ENCODE data around the gene HDLBP.
A peak's percentile ranks its signal among the peaks of the same experiment; 100 is the strongest.
"Not testable (repeated sequence)": the region's sequence is repeated elsewhere in the genome, so short reads cannot be mapped to it uniquely, and the experiment has no call there.

HDLBP gene

DNA sequence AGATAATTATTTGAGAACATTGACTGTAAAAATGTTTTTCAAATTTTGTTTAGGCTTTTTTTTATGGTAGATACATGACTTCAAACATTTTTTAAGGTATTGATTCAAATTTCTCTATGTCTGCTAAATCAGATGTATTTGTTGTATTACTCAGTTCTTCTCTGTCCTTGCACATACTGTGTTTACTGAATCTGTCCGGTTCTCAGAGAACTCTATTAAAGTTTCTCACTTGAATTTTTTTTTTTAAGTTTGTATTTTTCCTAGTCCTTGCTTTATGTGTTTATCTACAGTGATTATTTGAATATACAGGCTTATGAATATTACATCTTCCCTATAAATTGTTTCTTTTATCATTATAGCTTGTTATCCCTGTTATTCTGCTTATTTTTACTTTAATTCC lies 5.6 kb upstream of the HDLBP start:
- H3K9me3 ChIP-seq (ENCODE audit: control insufficient read depth, insufficient read depth, low read length): no peaks in the 10 kb centered on the region
- no peak overlapping the region for H3K9ac ChIP-seq (ENCODE audit: low read depth, low read length)
- peaks cover 5% of the 10 kb centered on the region; the same call in 1 of the 2 replicates for H3K36me3 ChIP-seq (ENCODE audit: insufficient read depth, low read length)
- H3K4me1 ChIP-seq (ENCODE audit: insufficient read depth, low read length): peaks cover 39% of the 10 kb centered on the region

DNA sequence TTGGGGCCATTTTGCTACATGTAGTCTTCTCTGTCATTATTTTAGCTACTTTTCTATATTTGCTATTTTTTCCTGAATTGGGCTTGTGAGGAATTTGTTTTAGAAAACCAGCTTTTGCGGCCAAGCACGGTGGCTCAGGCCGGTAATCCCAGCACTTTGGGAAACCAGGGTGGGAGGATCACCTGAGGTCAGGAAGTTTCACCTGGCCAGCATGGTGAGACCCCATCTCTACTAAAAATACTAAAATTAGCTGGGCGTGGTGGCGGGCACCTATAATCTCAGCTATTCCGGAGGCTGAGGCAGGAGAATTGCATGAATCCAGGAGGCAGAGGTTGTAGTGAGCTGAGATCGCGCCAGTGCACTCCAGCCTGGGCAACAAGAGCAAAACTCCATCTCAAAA lies 4.9 kb upstream of the HDLBP start:
- Histone ChIP-seq H3K9me3 (ENCODE audit: control insufficient read depth, insufficient read depth, low read length) (no peaks in the 10 kb centered on the region), H3K4me1 (ENCODE audit: insufficient read depth, low read length) (peaks cover 39% of the 10 kb centered on the region), H3K9ac (ENCODE audit: low read depth, low read length) (no peak overlapping the region), H3K36me3 (ENCODE audit: insufficient read depth, low read length) (peaks cover 4% of the 10 kb centered on the region; the same call in 1 of the 2 replicates)

DNA sequence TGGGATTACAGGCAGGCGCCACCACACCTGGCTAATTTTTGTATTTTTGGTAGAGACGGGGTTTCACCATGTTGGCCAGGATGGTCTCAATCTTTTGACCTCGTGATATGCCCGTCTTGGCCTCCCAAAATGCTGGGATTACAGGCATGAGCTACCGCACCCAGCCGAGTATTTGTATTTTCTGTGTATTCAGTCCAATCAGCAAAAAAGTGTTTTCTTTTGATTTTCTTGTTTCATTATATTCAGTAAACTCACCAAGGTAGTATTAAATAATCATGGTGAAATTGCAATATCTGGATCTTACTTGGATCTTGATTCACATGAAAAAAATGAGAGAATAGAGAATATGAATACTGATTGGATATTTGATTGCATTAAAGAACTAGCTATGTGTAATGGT lies 3.4 kb upstream of the HDLBP start:
- not testable (repeated sequence) for H3K36me3 ChIP-seq (ENCODE audit: insufficient read depth, low read length); H3K9ac ChIP-seq (ENCODE audit: low read depth, low read length); H3K9me3 ChIP-seq (ENCODE audit: control insufficient read depth, insufficient read depth, low read length)
- H3K4me1 ChIP-seq (ENCODE audit: insufficient read depth, low read length): peaks cover 40% of the 10 kb centered on the region

DNA sequence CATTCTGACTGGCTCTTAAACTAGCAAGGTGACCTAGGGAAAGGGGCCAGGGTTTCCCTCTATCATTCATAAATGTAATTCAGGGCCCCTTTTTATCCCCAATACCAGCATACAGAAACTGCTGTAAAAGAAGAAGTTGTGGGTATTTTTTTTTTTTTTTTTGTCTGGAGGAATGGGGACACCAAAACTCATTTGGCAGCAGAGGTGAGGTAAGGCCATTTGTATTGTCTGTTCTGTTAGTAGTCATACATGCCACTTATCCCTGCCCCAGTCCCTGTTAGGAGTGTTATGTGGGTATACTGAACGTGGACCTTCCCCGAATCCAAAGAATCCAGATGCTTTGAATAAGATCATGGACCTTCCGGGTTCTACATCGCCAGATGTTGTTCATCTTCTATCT lies 1.9 kb upstream of the HDLBP start:
- Histone ChIP-seq H3K9ac (ENCODE audit: low read depth, low read length) (peak overlapping the region; percentile 93), H3K36me3 (ENCODE audit: insufficient read depth, low read length) (no peaks in the 10 kb centered on the region; the same call in 1 of the 2 replicates), H3K4me1 (ENCODE audit: insufficient read depth, low read length) (peaks cover 41% of the 10 kb centered on the region), H3K9me3 (ENCODE audit: control insufficient read depth, insufficient read depth, low read length) (no peaks in the 10 kb centered on the region)

DNA sequence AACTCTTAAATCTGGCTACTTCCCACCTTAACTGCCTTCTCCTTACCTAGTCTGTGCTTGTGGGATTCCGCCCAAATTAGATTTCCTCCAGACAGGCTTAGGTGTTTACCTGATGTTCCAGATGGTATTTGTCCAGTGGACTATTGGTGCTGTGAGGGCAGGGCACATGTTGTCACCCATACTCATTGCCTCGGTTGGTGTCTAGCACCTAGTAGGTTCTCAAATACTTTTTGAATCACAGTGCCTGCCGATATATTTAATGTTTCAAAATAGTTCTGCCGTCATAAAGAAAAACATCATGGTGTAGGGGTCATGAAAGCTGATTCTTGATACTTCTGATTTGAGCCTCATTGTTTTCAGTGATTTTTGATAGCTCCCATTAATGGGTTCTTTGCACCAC lies 1.4 kb upstream of the HDLBP start:
- Histone ChIP-seq H3K9me3 (ENCODE audit: control insufficient read depth, insufficient read depth, low read length) (no peaks in the 10 kb centered on the region), H3K9ac (ENCODE audit: low read depth, low read length) (peak overlapping the region; percentile 93), H3K36me3 (ENCODE audit: insufficient read depth, low read length) (no peaks in the 10 kb centered on the region; the same call in 1 of the 2 replicates), H3K4me1 (ENCODE audit: insufficient read depth, low read length) (peaks cover 42% of the 10 kb centered on the region)

DNA sequence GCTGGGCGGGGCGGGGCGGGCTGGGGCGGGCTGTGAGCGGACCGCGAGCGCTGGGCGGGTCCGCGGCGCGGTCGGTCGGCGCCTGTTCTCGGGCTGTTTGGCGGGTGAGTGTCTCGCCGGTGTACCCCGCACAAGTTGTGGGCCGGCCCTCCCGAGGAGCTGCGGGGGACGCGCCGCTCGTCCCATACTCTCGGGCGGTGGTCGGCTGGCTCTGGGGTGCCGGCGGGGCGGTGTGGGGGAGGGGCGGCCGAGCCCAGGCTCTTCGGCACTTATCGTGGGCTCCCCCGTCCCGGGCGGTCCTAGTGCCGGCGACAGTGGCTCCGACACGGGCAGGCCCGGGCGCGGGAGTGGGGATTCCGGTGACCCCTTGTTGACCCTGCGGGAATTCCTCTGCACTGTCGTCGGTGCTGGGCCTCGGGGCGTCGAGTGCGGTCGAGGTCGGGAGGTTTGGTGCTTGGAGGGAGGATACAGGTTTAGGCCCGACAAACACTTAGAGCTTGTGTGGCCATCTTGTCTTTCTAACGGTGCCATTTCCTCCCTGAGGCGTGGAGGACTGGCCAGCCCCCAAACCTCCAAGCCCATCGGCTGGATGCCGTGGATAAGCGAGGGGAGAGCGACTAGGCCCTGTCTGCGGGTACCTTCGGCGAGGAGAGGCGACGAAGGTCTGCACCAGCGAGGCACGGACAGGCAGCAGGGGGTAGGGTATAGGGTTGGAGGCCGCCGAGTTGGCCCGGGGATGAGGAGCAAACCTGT lies 583 bp upstream of the HDLBP start, which contains the start of gene SEPTIN2:
Gene SEPTIN2, plus strand, starts transcription at position 47 of the 753 bp plus-strand sequence. CDS start 8,308 bp downstream, outside the sequence.
- H3K4me1 ChIP-seq (ENCODE audit: insufficient read depth, low read length): peaks cover 38% of the 10 kb centered on the region
- H3K9ac ChIP-seq (ENCODE audit: low read depth, low read length): peak within 1 kb of the TSS; percentile 100
- no peaks in the 10 kb centered on the region; the same call in 1 of the 2 replicates for H3K36me3 ChIP-seq (ENCODE audit: insufficient read depth, low read length)
- no peaks in the 10 kb centered on the region for H3K9me3 ChIP-seq (ENCODE audit: control insufficient read depth, insufficient read depth, low read length)

DNA sequence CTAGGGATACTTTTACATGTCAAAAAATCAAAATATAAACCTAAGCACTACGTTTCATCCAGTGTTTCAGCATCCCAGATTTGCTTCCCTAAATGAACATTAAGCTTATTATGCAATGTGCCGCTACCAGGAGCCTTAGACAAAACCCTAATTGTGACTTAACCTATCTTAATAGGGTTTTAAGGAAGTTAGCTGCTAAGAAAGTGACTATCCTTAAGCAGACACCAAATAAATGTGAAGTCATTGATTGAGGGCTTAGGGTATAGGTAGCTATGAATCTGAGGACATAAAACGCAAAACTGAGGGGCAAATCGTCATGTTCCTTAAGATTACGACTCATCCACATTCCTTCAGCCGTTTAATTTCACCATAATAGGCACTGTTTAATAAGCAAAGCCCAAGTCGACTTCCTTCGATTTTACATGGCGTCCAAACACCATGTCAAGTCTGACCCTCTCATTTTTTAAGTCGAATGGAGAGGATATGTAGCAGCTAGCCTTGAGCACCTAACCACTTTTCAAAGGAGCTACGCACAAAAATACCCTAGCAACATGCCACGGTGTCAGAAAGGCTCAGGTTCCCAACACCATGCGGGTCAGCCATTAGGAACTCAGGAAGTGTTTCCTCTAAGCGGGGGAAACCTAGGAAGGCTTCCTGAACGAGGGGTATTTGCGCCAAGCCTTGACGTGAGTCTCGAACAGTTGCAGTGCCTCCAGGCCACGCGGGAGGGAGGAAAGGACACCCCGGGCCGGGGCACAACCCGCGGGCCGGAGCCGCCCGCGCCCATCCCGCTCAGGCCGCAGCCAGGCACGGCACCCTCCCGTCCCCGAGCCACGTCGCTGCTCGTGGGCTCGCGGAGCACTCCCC lies 1.0 kb downstream of the HDLBP start:
- Histone ChIP-seq H3K36me3 (ENCODE audit: insufficient read depth, low read length) (no peaks in the 10 kb centered on the region; the same call in 1 of the 2 replicates), H3K9me3 (ENCODE audit: control insufficient read depth, insufficient read depth, low read length) (no peaks in the 10 kb centered on the region), H3K9ac (ENCODE audit: low read depth, low read length) (peak overlapping the region; percentile 100), H3K4me1 (ENCODE audit: insufficient read depth, low read length) (peaks cover 27% of the 10 kb centered on the region)

DNA sequence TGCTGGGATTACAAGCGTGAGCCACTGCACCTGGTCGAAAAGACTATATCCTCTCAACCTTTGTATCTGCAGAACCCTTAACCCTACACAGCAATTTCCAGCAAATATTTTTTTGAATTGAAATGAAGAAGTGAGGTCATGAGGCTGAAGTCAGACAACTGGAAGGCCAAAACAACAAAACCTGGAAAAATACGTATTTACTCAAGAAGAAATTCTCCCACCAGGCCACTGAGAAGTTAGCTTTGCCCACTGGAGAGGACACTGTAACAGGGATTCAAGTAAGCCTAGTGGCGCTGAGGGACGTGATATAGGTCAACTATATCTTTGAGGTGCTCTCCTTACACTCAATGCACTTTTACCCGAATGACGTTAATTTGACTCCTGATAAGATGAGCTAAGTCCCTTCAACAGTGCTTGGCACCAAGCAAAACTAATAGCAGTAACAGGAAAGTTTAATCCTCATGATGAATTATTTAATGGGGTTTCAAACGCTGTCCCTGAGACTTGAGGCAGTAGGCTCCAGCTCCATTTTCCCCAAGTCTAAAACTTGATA lies 1.9 kb downstream of the HDLBP start:
- H3K9me3 ChIP-seq (ENCODE audit: control insufficient read depth, insufficient read depth, low read length): no peaks in the 10 kb centered on the region
- peaks cover 34% of the 10 kb centered on the region for H3K4me1 ChIP-seq (ENCODE audit: insufficient read depth, low read length)
- H3K9ac ChIP-seq (ENCODE audit: low read depth, low read length): peak overlapping the region; percentile 100
- no peaks in the 10 kb centered on the region; the same call in 1 of the 2 replicates for H3K36me3 ChIP-seq (ENCODE audit: insufficient read depth, low read length)

DNA sequence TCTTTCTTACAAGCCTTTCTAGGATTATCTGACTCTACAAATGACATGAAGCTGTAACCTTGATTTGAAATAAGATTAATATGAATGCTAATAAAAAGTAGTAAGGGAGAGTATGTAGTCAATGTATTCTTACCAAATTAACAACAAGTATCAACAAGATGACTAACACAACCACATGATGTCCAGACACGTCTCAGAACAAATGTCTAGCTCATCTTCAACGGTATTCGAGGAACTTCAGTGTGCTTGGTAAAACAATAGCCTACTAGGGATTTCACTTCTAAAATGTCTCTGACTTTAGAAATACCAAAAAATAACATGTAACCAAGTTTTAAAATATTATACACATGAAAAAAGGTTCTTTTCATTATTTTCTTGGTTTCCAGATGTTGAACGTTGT lies 3.4 kb downstream of the HDLBP start:
- Histone ChIP-seq H3K4me1 (ENCODE audit: insufficient read depth, low read length) (peaks cover 24% of the 10 kb centered on the region), H3K9ac (ENCODE audit: low read depth, low read length) (no peak overlapping the region), H3K36me3 (ENCODE audit: insufficient read depth, low read length) (no peaks in the 10 kb centered on the region; the same call in 1 of the 2 replicates), H3K9me3 (ENCODE audit: control insufficient read depth, insufficient read depth, low read length) (no peaks in the 10 kb centered on the region)

DNA sequence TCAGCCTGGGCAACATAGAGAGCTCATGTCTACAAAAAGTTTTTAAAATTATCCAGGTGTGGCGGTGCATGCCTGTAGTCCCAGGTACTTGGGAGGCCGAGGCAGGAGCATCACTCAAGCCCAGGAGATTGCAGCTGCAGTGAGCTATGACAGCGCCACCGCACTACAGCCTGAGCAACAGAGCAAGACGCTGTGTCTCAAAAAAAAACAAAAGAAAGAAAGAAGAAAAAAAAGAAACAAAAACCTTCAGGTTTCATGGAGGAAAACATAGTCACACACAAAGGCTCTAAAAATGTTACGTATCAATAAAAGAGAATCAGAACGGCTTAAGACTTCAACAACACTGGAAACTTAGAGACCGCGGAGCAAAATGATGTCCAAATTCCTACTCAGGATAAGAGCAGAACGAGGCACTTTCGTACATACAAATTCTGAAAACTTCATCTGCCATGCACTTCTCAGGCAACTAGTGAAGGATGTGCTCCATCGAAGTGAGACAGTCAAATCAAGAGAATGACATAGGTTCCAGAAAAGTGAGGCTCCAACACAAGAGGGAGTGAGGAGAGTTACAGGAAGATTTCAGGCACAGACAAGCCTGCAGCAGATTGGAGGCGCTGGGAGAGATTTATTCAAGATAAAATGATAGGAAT lies 4.4 kb downstream of the HDLBP start:
- no peak overlapping the region for H3K9ac ChIP-seq (ENCODE audit: low read depth, low read length)
- H3K36me3 ChIP-seq (ENCODE audit: insufficient read depth, low read length): no peaks in the 10 kb centered on the region
- H3K9me3 ChIP-seq (ENCODE audit: control insufficient read depth, insufficient read depth, low read length): no peaks in the 10 kb centered on the region
- H3K4me1 ChIP-seq (ENCODE audit: insufficient read depth, low read length): peaks cover 23% of the 10 kb centered on the region

DNA sequence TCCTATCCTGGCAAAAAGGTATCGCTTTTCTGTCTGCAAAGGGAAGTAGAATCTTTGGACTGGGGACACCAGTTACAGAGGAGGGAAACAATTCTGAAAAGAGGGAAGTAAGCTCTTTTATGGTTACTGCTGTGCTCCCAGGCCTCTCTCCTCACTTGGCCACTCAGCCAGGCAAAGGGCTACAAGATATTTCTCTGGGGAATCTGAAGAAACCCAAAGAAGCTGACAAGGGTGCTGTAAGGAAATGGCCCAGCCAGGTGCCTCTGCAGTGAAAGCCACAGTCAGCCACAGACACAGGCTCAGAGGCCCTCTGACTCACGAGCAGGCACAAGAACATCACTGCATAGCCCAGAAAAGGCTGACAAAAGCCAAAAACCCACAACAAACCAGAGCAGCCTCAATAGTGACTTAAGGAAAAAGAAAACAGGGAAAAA lies 5.8 kb downstream of the HDLBP start:
- H3K9me3 ChIP-seq (ENCODE audit: control insufficient read depth, insufficient read depth, low read length): no peaks in the 10 kb centered on the region
- no peaks in the 10 kb centered on the region for H3K36me3 ChIP-seq (ENCODE audit: insufficient read depth, low read length)
- H3K4me1 ChIP-seq (ENCODE audit: insufficient read depth, low read length): peaks cover 23% of the 10 kb centered on the region
- H3K9ac ChIP-seq (ENCODE audit: low read depth, low read length): no peak overlapping the region

DNA sequence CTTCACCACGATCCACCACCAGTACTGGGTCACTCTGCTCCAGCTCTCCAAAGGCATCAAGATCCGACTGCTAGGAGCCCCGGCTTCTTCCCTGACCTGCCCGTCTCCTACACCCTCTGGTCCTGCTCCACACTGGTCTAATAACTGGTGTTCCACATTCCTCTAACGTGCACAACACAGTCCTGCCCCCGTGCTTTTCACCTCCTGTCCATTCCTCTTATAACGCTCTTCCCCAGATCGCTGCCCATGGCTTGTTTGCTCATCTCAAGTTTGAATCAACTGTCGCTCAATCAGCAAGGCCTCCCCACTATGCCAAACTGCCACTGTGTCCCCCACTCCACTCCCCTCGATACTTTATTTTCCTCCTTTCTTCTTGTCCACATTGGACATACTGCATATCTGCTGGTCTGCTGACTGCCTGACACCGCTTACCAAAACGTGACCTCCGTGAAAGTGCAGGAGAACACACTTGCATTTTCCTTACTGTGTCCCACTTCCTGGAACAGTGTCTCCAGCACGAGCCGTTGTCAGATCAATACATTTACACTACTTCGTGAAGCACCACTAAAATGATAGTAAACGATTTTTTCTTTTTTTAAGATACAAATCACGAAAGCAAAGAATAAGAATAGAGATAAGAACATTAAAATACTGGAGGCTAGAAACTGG lies 6.5 kb downstream of the HDLBP start:
- Histone ChIP-seq H3K36me3 (ENCODE audit: insufficient read depth, low read length) (no peaks in the 10 kb centered on the region), H3K4me1 (ENCODE audit: insufficient read depth, low read length) (peaks cover 23% of the 10 kb centered on the region), H3K9ac (ENCODE audit: low read depth, low read length) (no peak overlapping the region)

DNA sequence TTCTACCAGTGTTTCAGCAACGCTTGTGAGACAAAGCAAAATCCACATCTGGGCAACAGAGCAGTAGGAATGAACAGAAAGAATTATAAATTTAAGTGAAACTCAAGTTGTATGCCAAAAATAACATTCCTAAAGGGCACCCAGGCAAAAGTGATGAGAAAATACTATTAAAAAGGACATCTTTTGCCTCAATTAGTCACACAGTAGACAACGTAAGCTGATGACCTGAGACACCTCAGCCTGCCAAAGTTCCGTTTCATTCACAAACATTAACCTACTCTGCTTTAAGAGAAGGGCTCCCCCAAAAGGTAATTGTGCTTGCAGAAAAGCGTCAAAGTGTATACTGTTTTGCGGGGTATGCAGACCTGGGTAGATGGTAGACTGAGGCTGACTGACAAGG lies 7.2 kb downstream of the HDLBP start:
- H3K9ac ChIP-seq (ENCODE audit: low read depth, low read length): no peak overlapping the region
- peaks cover 18% of the 10 kb centered on the region for H3K4me1 ChIP-seq (ENCODE audit: insufficient read depth, low read length)
- H3K9me3 ChIP-seq (ENCODE audit: control insufficient read depth, insufficient read depth, low read length): no peaks in the 10 kb centered on the region
- no peaks in the 10 kb centered on the region for H3K36me3 ChIP-seq (ENCODE audit: insufficient read depth, low read length)

More for the DNA sequence above, 6.5 kb downstream of the HDLBP start:
- H3K9me3 ChIP-seq (ENCODE audit: control insufficient read depth, insufficient read depth, low read length): no peaks in the 10 kb centered on the region
